Ramos (cell line): ENCODE results near the gene CYP27B1.

Source experiments
- in situ Hi-C: fragments of 300-500 bp; cut with MboI; formaldehyde crosslinking; loops from one replicate; pipeline ENCODE4 v1.14.3; 2022; ENCODE audit warnings: low sequenced_read_pairs; ENCODE audit not compliant: unreplicated experiment

The CYP27B1 gene

GRCh38 chr12:57754411-57755193 lies 12.3 kb downstream of the CYP27B1 start, which contains the start of gene MARCHF9:
Gene MARCHF9 (plus strand): TSS chr12:57755103. CDS start chr12:57755529, 426 bp downstream.
- in situ Hi-C loops: loop anchor here (25.0 kb wide), 1 partner anchor 517 kb away; the partner anchor contains the start of gene SHMT2

DNA sequence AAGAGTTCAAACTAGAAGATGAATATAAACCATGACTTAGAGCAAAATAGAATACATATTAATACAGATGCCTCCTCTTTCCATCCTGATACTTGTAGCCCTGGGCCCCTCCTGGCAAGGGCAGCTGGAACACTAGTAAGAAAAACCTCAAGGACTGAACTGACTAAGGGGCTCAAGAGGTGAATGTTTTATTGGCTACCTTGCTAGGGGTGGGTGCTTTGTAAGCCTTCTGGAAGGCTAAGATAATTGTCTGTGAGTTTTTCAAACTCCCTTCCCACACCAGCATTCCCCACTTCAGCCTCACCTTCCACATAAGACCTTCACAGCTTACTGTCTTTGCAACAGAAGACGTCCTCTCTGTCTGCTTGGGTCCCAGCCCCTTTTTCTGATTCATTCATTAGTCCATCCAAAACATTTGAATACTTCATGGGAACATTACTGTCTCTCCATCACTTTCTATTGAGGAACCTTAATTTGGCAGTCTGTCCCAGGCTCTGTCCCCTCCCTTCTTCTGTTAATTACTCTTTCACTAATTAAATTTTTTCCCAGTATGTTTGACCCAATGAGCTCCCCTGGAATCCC lies 13.0 kb downstream of the CYP27B1 start:
- in situ Hi-C loops: loop anchor here (25.0 kb wide), 1 partner anchor 517 kb away; the partner anchor contains the start of gene SHMT2

- in situ Hi-C loops: loop anchor here (25.0 kb wide), 1 partner anchor 515 kb away; the partner anchor contains the start of gene SHMT2
Observed at GRCh38 chr12:57752668-57753000, 14.2 kb downstream of the CYP27B1 start.

- in situ Hi-C loops: loop anchor here (25.0 kb wide), 1 partner anchor 515 kb away; the partner anchor contains the start of gene SHMT2
Observed at GRCh38 chr12:57751788-57752667, 14.8 kb downstream of the CYP27B1 start, which contains the start of gene CDK4. Gene CDK4 (minus strand): TSS chr12:57752310. CDS start chr12:57751717, 593 bp downstream.

DNA sequence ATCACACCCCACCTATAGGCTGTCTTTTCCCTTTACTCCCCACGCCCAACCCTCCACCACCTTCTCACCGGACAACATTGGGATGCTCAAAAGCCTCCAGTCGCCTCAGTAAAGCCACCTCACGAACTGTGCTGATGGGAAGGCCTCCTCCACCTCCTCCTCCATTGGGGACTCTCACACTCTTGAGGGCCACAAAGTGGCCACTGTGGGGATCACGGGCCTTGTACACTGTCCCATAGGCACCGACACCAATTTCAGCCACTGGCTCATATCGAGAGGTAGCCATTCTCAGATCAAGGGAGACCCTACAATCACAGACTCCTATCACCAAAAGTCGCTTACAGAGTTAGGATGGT lies 15.5 kb downstream of the CYP27B1 start:
- in situ Hi-C loops: loop anchor here (25.0 kb wide), 1 partner anchor 514 kb away; the partner anchor contains the start of gene SHMT2

DNA sequence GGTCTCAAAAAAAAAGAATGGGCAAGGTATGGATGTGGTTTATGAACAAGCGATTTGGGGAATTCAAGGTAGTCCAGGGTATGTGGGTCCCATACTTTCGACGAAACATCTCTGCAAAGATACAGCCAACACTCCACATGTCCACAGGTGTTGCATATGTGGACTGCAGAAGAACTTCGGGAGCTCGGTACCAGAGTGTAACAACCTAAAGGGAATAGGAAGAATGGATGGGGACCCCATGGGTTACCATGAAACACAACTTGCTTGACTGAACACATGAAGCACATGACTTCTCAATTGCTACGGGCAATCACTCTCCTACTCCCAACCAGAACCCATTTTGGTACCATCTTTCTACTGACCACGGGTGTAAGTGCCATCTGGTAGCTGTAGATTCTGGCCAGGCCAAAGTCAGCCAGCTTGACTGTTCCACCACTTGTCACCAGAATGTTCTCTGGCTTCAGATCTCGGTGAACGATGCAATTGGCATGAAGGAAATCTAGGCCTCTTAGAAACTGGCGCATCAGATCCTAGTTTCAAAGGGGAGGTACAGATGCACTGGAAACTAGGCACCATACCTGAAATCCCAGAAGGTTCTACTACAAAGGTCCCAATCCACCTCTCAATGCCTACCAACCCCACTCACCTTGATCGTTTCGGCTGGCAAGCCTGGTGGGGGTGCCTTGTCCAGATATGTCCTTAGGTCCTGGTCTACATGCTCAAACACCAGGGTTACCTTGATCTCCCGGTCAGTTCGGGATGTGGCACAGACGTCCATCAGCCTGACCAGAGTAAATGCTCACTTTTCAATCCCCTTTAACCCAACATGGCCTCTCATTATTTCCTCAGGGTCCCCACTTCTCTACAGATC lies 16.1 kb downstream of the CYP27B1 start:
- in situ Hi-C loops: loop anchor here (25.0 kb wide), 1 partner anchor 513 kb away; the partner anchor contains the start of gene SHMT2

- in situ Hi-C loops: no loop called here
Observed at GRCh38 chr12:57749061-57749460, 17.8 kb downstream of the CYP27B1 start.

DNA sequence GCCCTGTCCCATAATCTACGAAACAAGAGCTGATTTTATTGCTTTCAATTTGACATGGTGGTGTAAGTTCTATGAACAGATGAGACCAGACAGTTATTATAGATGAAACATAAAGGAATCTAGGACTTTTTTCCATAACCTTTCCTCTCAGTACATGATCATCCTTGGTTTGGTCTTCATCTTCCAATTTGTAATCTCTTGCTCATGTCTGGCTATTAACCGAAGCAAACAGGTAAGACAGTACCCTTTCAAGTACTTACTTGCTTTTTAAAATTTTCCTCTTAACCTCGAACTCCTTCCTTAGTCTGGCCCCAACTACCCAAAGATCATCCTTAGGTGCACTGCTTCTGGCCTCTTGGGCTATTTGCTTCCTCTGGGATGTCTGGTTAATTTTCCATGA lies 20.9 kb downstream of the CYP27B1 start:
- in situ Hi-C loops: no loop called here

- in situ Hi-C loops: no loop called here
Observed at GRCh38 chr12:57745485-57745881, 21.4 kb downstream of the CYP27B1 start.

DNA sequence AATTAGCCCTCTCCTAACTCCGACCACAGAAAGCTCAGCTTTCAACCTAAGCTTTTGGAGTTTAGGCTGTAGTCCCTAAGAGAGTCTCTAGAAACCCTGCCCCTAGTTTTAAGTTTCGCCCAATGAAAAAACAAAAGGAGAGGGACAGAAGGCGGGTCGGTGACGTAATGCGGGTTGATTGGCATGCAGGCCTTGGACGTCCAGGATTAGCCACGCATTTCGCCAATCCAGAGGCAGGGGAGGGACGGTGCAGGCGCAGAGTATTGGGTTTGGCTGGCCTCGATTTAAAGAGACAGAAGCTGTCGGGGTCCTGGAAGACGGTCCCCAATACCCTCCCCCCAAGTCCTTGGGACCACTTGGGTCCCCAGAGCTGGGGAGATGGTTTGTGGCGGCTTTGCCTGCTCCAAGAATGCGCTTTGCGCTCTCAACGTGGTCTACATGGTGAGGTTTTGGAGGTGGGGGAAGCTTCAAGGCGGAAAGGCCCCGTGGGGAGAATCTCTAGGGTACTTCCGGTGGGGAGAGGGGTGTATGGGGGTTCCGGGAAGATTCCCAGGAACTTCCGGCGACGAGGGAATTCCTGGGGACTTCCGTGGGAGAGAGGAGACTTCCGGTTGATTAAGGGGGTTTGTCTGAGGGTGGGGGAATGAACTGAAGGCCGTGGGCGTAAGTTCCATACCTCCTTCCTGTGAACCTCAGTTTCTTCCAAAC lies 21.9 kb downstream of the CYP27B1 start, which contains the start of gene TSPAN31:
TSS of gene TSPAN31 (plus strand) at position 263 of the 708 bp plus-strand sequence. CDS start at position 379, 116 bp downstream.
- in situ Hi-C loops: no loop called here

GRCh38 chr12:57744194-57744776 lies 22.6 kb downstream of the CYP27B1 start:
- in situ Hi-C loops: no loop called here

GRCh38 chr12:57743769-57744168 lies 23.1 kb downstream of the CYP27B1 start:
- in situ Hi-C loops: no loop called here

DNA sequence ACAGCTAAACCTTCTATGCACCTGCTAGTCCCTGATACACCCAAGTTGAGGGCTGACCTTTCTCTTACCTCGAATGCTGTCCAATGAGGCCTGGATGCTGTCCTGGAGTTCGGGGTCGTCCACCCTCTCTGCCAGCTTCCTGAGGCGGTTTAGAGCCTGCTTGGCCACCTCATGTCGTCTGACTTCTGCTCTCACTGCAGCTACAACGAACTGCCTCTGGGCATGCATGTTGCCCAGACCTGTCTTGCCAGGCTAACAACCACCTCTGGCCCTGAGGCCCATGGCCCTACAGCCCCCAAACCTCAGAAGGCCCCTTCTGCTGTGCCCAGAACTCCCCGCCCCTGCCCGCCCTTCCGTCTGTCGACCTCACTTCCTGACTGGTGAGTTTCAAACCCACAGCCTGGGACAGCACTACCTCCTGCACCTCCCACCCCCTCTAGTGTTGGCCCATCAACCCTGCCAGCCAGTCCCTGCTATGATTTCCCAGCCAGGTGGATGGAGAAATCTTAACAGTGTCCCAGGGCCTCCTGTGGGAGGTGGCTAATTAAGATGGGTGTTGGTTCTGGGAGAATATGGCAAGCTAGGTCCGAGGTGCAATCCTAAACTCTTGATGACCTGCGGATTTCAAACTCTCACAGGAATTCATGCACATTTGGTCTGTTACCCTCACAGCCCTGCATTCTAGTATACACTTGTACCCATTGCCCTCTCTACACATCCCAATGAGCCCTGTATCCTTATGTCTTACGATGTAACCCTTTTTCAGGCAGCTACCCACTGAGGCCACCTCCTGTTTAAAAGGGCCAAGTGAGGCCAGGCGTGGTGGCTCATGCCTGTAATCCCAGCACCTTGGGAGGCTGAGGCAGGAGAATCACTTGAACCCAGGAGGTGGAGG lies 24.8 kb downstream of the CYP27B1 start:
- in situ Hi-C loops: no loop called here

- in situ Hi-C loops: no loop called here
Observed at GRCh38 chr12:57741413-57741789, 25.5 kb downstream of the CYP27B1 start.

DNA sequence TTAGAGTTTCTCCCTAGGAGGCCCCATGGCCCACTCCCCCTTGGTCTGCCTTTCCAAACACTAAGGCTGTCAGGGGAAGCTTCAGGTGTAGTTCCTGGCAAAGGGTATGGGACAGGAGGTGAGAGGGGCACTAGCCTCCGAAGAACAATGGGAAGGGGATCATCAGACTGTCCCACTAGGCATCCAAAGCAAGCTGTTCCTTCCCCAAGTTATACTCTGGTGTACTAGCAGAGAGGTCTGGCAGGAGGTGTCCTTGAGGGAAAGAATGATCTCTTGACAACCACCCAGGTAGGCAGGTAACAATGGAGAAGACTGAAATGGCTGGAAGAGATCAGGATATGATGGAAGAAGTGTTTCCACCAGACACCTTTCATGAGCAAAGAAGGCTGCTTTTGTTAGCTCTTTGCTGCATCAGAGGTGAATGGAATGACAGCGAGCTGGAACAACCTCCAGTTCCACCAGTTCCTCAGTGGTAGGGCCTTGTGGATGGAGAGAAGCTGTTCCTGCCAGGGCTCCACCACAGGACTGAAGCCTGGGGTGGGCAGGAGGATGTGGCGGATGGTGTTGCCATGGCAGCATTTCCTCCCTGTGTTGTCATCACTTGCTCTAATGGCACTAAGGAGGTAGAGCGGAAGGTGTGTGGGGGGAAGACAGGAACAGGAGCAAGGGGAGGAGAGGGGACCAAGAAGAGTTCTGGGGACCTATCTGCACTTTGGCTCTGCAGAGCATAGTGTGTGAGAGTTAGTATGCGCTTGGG lies 26.0 kb downstream of the CYP27B1 start:
- in situ Hi-C loops: no loop called here

GRCh38 chr12:57739914-57740538 lies 26.9 kb downstream of the CYP27B1 start:
- in situ Hi-C loops: no loop called here
